Myometrial cell (primary cell): ENCODE data around the gene LCP2. TPM values are rescaled to one million over a fixed set of nuclear protein-coding genes. Genes with fewer than 3 reads are reported as not detected.

Source experiments
- total RNA-seq: library from RNA; depleted of rRNA; stranded (reverse); fragments of >200 nt; gene quantifications from 2 replicates; pipeline ENCODE4 v1.2.3, GENCODE V29; 2015

LCP2 gene
- not detected in 2 replicates for total RNA-seq

DNA sequence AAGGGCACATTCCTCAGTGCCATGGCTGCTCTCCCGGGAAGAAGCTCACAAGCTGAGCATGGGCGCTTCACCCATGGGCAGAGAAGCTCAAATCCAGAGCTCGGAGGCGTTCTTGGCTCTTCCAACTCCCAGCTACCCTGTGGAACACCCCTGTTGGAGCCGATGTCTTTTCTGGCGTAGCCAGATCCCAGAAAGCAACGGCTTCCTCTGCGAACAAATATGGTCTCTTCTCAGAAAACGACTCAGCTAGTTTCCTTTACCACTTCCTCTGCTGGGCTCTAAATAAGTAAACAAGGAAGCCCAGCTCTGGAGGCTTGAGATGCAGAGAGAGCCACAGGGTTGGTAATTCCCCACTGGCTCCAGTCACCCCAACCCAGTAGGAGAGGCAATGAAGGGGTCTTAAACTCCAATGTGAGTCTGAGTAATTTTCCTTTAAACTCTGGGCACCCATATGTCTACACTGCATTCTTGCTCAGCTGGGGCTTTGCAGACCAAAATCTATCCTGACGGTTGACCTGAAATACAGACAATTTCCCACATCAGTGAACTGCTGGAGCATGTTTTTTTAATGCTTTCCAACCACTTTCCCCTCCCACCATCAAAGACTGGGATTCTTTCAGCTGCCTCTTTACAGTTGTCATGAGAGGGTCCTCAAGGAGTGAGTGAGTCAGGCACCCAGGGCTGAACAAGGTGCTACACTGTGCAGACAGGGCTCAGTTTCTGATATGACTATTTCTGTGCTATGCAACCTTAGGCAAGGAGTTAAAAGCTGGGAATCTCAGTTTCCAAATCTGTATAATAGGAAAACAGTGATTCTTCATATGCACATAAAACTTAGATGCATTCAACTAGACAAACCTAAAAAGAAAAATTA lies at the start of gene LCP2:
LCP2 (minus strand) TSS at position 189 of the 874 bp plus-strand sequence; CDS start at position 23, 166 bp downstream.

DNA sequence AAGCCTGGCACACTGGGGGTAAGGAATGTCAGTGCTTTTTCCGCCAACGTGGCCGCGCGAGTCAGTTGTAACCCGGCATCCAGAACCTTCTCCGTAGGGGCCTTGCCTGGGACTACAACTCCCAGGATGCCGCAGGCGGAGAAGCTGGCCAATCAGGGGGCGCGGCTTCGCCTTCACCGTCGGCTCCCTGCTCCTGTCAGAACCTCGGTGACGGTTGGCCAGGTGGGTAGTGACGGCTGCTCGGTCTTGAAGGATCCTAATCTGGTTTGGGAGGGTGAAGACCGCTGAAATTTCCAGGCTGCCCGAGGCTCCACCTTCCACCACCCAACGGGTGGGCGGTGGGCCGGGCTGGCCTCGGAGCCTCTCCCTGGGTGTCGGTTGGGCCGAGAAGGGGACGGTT lies 64.8 kb downstream of the LCP2 start, which contains the start of gene C5orf58:
C5orf58 (plus strand) TSS at position 200 of the 400 bp plus-strand sequence. CDS start 1,992 bp downstream, outside the sequence.

Other genes starting within 250 kb of the LCP2 start
- gene FOXI1, start 191.9 kb downstream of the LCP2 start, total RNA-seq = not detected in 2 replicates
- gene C5orf58, start 64.8 kb downstream of the LCP2 start, total RNA-seq = not detected in 2 replicates
- not detected in 2 replicates for gene KCNMB1, start 91.6 kb upstream of the LCP2 start, total RNA-seq
- not detected in 2 replicates for gene KCNIP1, start 206.2 kb upstream of the LCP2 start, total RNA-seq